ENCODE data around the gene TMEM97. TPM values are rescaled to one million over a fixed set of nuclear protein-coding genes. Genes with fewer than 3 reads are reported as not detected.

The TMEM97 gene
- total and polyA plus RNA-seq, 9 of the 15 experiments (the other 6 are each of a cell fraction or from before 2014, with no cell fraction given) = 34.6 to 121 (median 76.0) TPM

- peak; percentile 63; the same call in 1 of the 2 replicates for TF ChIP-seq CHD2 (IDR thresholded peaks at IDR 0.05; ENCODE audit: low read depth, low read length)
- no peak for TF ChIP-seq PHF21A (IDR thresholded peaks at IDR 0.05; ENCODE audit: borderline replicate concordance, low read depth)
- TF ChIP-seq HOMEZ (CRISPR knock-in tag; IDR thresholded peaks at IDR 0.05) = peak; percentile 77; the same call in 1 of the 2 replicates
- no peak for TF ChIP-seq GATA2 (CRISPR knock-in tag; IDR thresholded peaks at IDR 0.05)
- TF ChIP-seq ZNF316 (IDR thresholded peaks at IDR 0.05) = no peak
- TF ChIP-seq ERF (CRISPR knock-in tag; IDR thresholded peaks at IDR 0.05) = peak; percentile 86
- TF ChIP-seq NR0B1 (IDR thresholded peaks at IDR 0.05; ENCODE audit: partially characterized antibody) = no peak
- peak; percentile 38; the same call in 1 of the 2 replicates for TF ChIP-seq ZNF324 (CRISPR knock-in tag; IDR thresholded peaks at IDR 0.05)
- TF ChIP-seq HDAC2 (IDR thresholded peaks at IDR 0.05) = no peak
- TF ChIP-seq ETV6 (IDR thresholded peaks at IDR 0.05; ENCODE audit: borderline replicate concordance in 1 of 2, low read depth in 2 of 2, low read length in 1 of 2) = no peak
- TF ChIP-seq ETV6 (CRISPR knock-in tag; IDR thresholded peaks at IDR 0.05; ENCODE audit: borderline replicate concordance) = no peak
- 0 out of 2 replicates have a peak, but pooled peaks have one; percentile 50 for TF ChIP-seq MTA3 (IDR thresholded peaks at IDR 0.05; ENCODE audit: borderline replicate concordance)
- no peak for TF ChIP-seq ZNF780A (CRISPR knock-in tag; IDR thresholded peaks at IDR 0.05)
- peak; percentile 88 for TF ChIP-seq EP400 (IDR thresholded peaks at IDR 0.05)
- no peak for TF ChIP-seq USF2 (CRISPR knock-in tag; IDR thresholded peaks at IDR 0.05)
- no peak for TF ChIP-seq ZNF263 (CRISPR knock-in tag; IDR thresholded peaks at IDR 0.05; ENCODE audit: borderline replicate concordance)
- TF ChIP-seq RBM15 (IDR thresholded peaks at IDR 0.05; ENCODE audit: insufficient read depth, low read length) = no peak
- TF ChIP-seq TFE3 (CRISPR knock-in tag; IDR thresholded peaks at IDR 0.05) = no peak
- TF ChIP-seq ELF2 (CRISPR knock-in tag; IDR thresholded peaks at IDR 0.05) = no peak
- TF ChIP-seq ZNF408 (CRISPR knock-in tag; IDR thresholded peaks at IDR 0.05; ENCODE audit: low read depth) = peak; percentile 68; the same call in 1 of the 2 replicates
- TF ChIP-seq HES1 (IDR thresholded peaks at IDR 0.05; ENCODE audit: low read depth) = no peak
- no peak for TF ChIP-seq RBM17 (IDR thresholded peaks at IDR 0.05; ENCODE audit: borderline replicate concordance, low read depth, low read length)
- peak; percentile 87 for TF ChIP-seq ZNF311 (CRISPR knock-in tag; IDR thresholded peaks at IDR 0.05)
- peak; percentile 99 for TF ChIP-seq GABPA (tag; conservative IDR thresholded peaks at IDR 0.05; ENCODE audit: low read depth)
Measured at GRCh38 chr17:28335201-28335958, 16.4 kb downstream of the TMEM97 start, which contains the start of the genes IFT20 and TNFAIP1 (continued).

Measured in K562 (cell line).